Gastroesophageal sphincter (tissue), 3 donors: Measurements from ENCODE around the gene METTL6.

Source experiments
- CTCF ChIP-seq, 4 experiments: fragments of 200-600 bp in 2 of 4; fragments of 450-650 bp in 2 of 4; sonication (generic) in 1 of 4; IDR thresholded peaks; one replicate each; pipeline ENCODE4 v1.5.1; 2017 to 2019; ENCODE audit warnings: antibody characterized with exemption in 4 of 4, mild to moderate bottlenecking in 2 of 4, moderate library complexity in 2 of 4
- POLR2A ChIP-seq, 2 donors: fragments of 450-650 bp; IDR thresholded peaks; one replicate each; pipeline ENCODE4 v1.6.1; 2017; ENCODE audit warnings: antibody characterized with exemption in 2 of 2, mild to moderate bottlenecking in 2 of 2, moderate library complexity in 1 of 2
- POLR2AphosphoS5 ChIP-seq: sonication (generic); formaldehyde crosslinking; IDR thresholded peaks from one replicate; pipeline ENCODE4 v1.6.1; 2017; ENCODE audit warnings: antibody characterized with exemption

- TF ChIP-seq POLR2A (IDR thresholded peaks at IDR 0.05) (no peak), CTCF (IDR thresholded peaks at IDR 0.05) (no peak), POLR2AphosphoS5 (no peak)
Observed at GRCh38 chr3:15443826-15444524, 16.6 kb upstream of the METTL6 start.
